Measurements from ENCODE around the gene MAFF. TPM values are rescaled to one million over a fixed set of nuclear protein-coding genes. Genes with fewer than 3 reads are reported as not detected.

The MAFF gene
- total RNA-seq, 1 experiment from 2014 or later, result 5.8 TPM

DNA sequence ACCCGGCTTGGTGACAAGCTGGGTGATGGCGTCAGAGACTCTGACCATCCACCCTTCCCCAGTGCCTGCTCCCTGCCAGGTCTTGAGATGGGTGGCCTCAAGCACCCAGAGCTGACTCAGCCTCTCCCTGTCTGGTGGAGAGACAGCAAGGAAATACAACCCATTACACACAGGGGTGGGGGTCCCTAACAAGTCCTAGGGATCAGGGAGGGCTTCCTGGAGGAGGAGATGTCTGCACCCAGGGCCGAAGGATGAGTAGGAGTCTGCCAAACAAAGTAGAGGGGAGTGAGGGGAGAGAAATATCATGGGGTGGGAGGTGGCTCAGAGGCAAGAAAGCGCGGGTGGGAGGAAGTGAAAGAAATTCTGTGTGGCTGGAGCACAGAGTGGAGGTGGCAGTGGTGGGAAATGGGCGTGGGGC lies 6.8 kb downstream of the MAFF start:
- H3K4me1 Mint-ChIP-seq, result peaks cover 11 to 15% of the 10 kb centered on the region in 2 experiments
- Histone ChIP-seq H4K20me1 (ENCODE audit: control insufficient read depth, insufficient read depth, insufficient read length) (no peaks in the 10 kb centered on the region), H3K4me1 (ENCODE audit: insufficient read depth, low read length) (no peaks in the 10 kb centered on the region; the same call in 1 of the 2 replicates), H2BK120ac (ENCODE audit: low read depth, low read length, poor library complexity, severe bottlenecking) (no peak overlapping the region), H3K4me2 (ENCODE audit: insufficient read depth, insufficient read length, low read length) (no peak overlapping the region), H4K5ac (ENCODE audit: insufficient read length, low read depth, low read length) (no peak overlapping the region), H3K79me1 (ENCODE audit: insufficient read depth, low read depth, low read length, poor library complexity, severe bottlenecking) (no peaks in the 10 kb centered on the region), H2BK12ac (ENCODE audit: insufficient read length, low read depth, low read length) (no peak overlapping the region), H3K9ac (ENCODE audit: extremely low read depth, insufficient read length, low read length) (no peak overlapping the region), H3K27me3 (ENCODE audit: insufficient read depth, low read length) (no peaks in the 10 kb centered on the region; the same call in 1 of the 2 replicates), H3K56ac (ENCODE audit: insufficient read length, low read depth, low read length) (no peak overlapping the region), H3K4ac (ENCODE audit: low read depth, low read length) (no peak overlapping the region), H4K91ac (ENCODE audit: insufficient read length, low read depth, low read length) (no peak overlapping the region), H4K8ac (replicated peaks; ENCODE audit: insufficient read length, low read depth, low read length) (no peak overlapping the region), H3T11ph (ENCODE audit: low read length) (no peak overlapping the region), H3K23ac (ENCODE audit: insufficient read length, low read depth, low read length) (no peak overlapping the region), H2AK5ac (ENCODE audit: insufficient read length, low read length) (no peak overlapping the region), H2BK15ac (ENCODE audit: low read depth, low read length) (no peak overlapping the region), H3K18ac (ENCODE audit: insufficient read length, low read depth, low read length) (no peak overlapping the region), H3K14ac (ENCODE audit: insufficient read depth, low read length) (no peak overlapping the region), H3K23me2 (ENCODE audit: insufficient read length, low read depth, low read length, poor library complexity, severe bottlenecking) (no peaks in the 10 kb centered on the region), H2BK5ac (ENCODE audit: insufficient read length, low read length) (no peak overlapping the region), H2AFZ (ENCODE audit: low read length) (no peak overlapping the region), H3K79me2 (ENCODE audit: insufficient read depth, low read length) (no peaks in the 10 kb centered on the region; the same call in 1 of the 2 replicates), H3K27ac (ENCODE audit: insufficient read length, low read depth, low read length) (no peak overlapping the region), H3K9me3 (ENCODE audit: control insufficient read depth, low read depth, low read length) (no peaks in the 10 kb centered on the region), H2BK20ac (ENCODE audit: low read depth, low read length, poor library complexity, severe bottlenecking) (no peak overlapping the region)
- DNase-seq, result no peak
- no peaks in the 10 kb centered on the region for H3K9me3 Mint-ChIP-seq
- no peak overlapping the region; a peak in 1 of 7 replicates for H3K27ac Mint-ChIP-seq
- peaks cover 30% of the 10 kb centered on the region for H3K27me3 Mint-ChIP-seq (ENCODE audit: low read depth)
- TF ChIP-seq, protein P1, sequence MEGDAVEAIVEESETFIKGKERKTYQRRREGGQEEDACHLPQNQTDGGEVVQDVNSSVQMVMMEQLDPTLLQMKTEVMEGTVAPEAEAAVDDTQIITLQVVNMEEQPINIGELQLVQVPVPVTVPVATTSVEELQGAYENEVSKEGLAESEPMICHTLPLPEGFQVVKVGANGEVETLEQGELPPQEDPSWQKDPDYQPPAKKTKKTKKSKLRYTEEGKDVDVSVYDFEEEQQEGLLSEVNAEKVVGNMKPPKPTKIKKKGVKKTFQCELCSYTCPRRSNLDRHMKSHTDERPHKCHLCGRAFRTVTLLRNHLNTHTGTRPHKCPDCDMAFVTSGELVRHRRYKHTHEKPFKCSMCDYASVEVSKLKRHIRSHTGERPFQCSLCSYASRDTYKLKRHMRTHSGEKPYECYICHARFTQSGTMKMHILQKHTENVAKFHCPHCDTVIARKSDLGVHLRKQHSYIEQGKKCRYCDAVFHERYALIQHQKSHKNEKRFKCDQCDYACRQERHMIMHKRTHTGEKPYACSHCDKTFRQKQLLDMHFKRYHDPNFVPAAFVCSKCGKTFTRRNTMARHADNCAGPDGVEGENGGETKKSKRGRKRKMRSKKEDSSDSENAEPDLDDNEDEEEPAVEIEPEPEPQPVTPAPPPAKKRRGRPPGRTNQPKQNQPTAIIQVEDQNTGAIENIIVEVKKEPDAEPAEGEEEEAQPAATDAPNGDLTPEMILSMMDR (conservative IDR thresholded peaks at IDR 0.05), result no peak
- H3K4me3 Mint-ChIP-seq, result no peak overlapping the region
- no CpG with 5 or more reads among the region's 6 CpGs for WGBS (ENCODE audit: extremely low coverage, insufficient read length, low lambda C conversion rate)
- no peaks in the 10 kb centered on the region; a peak in 2 of 7 replicates for H3K36me3 Mint-ChIP-seq (ENCODE audit: insufficient read depth in 1 of 3, low read depth in 3 of 3)
